Amniotic epithelial cell (primary cell): ENCODE results near the gene FKBP2.

Experiments used
- DNase-seq: peaks from one replicate; pipeline ENCODE4 v3.0.0-alpha.2; 2010; ENCODE audit warnings: low read depth

Gene FKBP2

GRCh38 chr11:64264371-64264852 lies 23.5 kb downstream of the FKBP2 start:
- peak; percentile 70 for DNase-seq

- no peak for DNase-seq
These were observed 24.6 kb downstream of the FKBP2 start for GRCh38 chr11:64265176-64266160.

GRCh38 chr11:64266339-64266738 lies 25.4 kb downstream of the FKBP2 start:
- peak; percentile 48 for DNase-seq

GRCh38 chr11:64267207-64267945 lies 26.5 kb downstream of the FKBP2 start:
- no peak for DNase-seq

GRCh38 chr11:64268025-64268892 lies 27.4 kb downstream of the FKBP2 start:
- DNase-seq: peak; percentile 90

GRCh38 chr11:64268893-64269539 lies 28.1 kb downstream of the FKBP2 start:
- DNase-seq: peak; percentile 54

- peak; percentile 100 for DNase-seq
These were observed 28.8 kb downstream of the FKBP2 start for GRCh38 chr11:64269540-64270220.

GRCh38 chr11:64275031-64275800 lies 34.3 kb downstream of the FKBP2 start:
- DNase-seq: no peak

- no peak for DNase-seq
These were observed 34.9 kb downstream of the FKBP2 start for GRCh38 chr11:64275841-64276240.

GRCh38 chr11:64276653-64277431 lies 35.9 kb downstream of the FKBP2 start:
- peak; percentile 47 for DNase-seq

GRCh38 chr11:64278576-64279190 lies 37.8 kb downstream of the FKBP2 start:
- DNase-seq: no peak

- DNase-seq: no peak
These were observed 41.3 kb downstream of the FKBP2 start for GRCh38 chr11:64281957-64282770.

- DNase-seq: no peak
These were observed 42.2 kb downstream of the FKBP2 start for GRCh38 chr11:64283092-64283491.

GRCh38 chr11:64284048-64284961 lies 43.4 kb downstream of the FKBP2 start, which contains the start of gene BAD:
Gene BAD (minus strand): TSS chr11:64284665. CDS start chr11:64284368, 297 bp downstream.
- DNase-seq: peak; percentile 84

- peak; percentile 53 for DNase-seq
These were observed 44.3 kb downstream of the FKBP2 start, which contains the start of gene GPR137 for GRCh38 chr11:64284962-64285884. Gene GPR137 (plus strand): TSS chr11:64285848. CDS start chr11:64286525, 677 bp downstream.
